ENCODE data around the gene AGTRAP. TPM values are rescaled to one million over a fixed set of nuclear protein-coding genes. Genes with fewer than 3 reads are reported as not detected.
A peak's percentile ranks its signal among the peaks of the same experiment; 100 is the strongest.

AGTRAP gene
- total and polyA plus RNA-seq, 9 of the 15 experiments (the other 6 are each of a cell fraction or from before 2014, with no cell fraction given) = 26.8 to 105 (median 57.5) TPM

DNA sequence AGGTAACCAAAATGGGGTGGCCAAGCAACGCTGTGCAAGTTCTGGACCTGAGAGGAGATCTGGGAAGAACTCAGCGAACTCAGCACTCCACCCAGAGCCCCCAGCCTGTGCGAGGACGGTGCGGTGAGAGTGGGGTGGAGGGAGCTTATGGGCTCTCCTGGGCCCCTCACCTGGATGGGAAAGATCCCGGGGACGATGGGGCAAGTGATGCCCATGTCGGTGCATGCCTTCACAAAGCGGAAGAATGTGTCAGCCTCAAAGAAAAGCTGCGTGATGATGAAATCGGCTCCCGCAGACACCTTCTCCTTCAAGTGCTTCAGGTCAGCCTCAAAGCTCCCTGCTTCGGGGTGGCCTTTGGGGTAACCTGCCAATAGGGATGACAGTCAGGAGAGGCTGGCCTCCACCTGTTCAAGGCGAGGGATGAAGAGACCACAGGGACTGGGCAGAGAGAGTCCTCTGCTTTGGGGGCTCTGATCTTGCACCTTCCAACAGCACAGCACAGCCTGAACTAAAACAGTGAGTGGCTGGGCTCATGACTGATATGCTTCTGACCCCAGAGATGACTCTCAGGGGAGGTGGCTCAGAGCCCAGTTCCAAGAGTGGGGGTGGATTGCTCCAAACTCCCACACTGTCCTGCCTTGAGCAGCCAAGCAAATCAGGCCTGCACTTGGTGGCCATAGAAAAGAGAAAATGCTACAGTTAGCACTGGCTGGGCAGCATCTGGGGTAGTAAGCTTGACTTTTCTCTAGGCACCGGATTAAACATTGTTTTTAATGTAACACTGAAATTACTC lies 60.3 kb downstream of the AGTRAP start (continued):
- TF ChIP-seq, protein P1, sequence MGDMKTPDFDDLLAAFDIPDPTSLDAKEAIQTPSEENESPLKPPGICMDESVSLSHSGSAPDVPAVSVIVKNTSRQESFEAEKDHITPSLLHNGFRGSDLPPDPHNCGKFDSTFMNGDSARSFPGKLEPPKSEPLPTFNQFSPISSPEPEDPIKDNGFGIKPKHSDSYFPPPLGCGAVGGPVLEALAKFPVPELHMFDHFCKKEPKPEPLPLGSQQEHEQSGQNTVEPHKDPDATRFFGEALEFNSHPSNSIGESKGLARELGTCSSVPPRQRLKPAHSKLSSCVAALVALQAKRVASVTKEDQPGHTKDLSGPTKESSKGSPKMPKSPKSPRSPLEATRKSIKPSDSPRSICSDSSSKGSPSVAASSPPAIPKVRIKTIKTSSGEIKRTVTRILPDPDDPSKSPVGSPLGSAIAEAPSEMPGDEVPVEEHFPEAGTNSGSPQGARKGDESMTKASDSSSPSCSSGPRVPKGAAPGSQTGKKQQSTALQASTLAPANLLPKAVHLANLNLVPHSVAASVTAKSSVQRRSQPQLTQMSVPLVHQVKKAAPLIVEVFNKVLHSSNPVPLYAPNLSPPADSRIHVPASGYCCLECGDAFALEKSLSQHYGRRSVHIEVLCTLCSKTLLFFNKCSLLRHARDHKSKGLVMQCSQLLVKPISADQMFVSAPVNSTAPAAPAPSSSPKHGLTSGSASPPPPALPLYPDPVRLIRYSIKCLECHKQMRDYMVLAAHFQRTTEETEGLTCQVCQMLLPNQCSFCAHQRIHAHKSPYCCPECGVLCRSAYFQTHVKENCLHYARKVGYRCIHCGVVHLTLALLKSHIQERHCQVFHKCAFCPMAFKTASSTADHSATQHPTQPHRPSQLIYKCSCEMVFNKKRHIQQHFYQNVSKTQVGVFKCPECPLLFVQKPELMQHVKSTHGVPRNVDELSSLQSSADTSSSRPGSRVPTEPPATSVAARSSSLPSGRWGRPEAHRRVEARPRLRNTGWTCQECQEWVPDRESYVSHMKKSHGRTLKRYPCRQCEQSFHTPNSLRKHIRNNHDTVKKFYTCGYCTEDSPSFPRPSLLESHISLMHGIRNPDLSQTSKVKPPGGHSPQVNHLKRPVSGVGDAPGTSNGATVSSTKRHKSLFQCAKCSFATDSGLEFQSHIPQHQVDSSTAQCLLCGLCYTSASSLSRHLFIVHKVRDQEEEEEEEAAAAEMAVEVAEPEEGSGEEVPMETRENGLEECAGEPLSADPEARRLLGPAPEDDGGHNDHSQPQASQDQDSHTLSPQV (IDR thresholded peaks at IDR 0.05) = no peak
- TF ChIP-seq CEBPB (tag; IDR thresholded peaks at IDR 0.05) = peak; percentile 88
- TF ChIP-seq SP1 (CRISPR knock-in tag; IDR thresholded peaks at IDR 0.05) = peak; percentile 67; the same call in 1 of the 2 replicates
- peak; percentile 79 for TF ChIP-seq SUPT5H (IDR thresholded peaks at IDR 0.05)
- TF ChIP-seq SOX6 (IDR thresholded peaks at IDR 0.05) = no peak; the same call in 1 of the 2 replicates
- peak; percentile 60 for TF ChIP-seq MEIS2 (IDR thresholded peaks at IDR 0.05; ENCODE audit: partially characterized antibody)
- TF ChIP-seq, protein P2, sequence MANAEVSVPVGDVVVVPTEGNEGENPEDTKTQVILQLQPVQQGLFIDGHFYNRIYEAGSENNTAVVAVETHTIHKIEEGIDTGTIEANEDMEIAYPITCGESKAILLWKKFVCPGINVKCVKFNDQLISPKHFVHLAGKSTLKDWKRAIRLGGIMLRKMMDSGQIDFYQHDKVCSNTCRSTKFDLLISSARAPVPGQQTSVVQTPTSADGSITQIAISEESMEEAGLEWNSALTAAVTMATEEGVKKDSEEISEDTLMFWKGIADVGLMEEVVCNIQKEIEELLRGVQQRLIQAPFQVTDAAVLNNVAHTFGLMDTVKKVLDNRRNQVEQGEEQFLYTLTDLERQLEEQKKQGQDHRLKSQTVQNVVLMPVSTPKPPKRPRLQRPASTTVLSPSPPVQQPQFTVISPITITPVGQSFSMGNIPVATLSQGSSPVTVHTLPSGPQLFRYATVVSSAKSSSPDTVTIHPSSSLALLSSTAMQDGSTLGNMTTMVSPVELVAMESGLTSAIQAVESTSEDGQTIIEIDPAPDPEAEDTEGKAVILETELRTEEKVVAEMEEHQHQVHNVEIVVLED (CRISPR knock-in tag; IDR thresholded peaks at IDR 0.05) = peak; percentile 42; the same call in 1 of the 2 replicates
- 0 out of 2 replicates have a peak, but pooled peaks have one; percentile 1 for TF ChIP-seq KAT7 (CRISPR knock-in tag; IDR thresholded peaks at IDR 0.05; ENCODE audit: borderline replicate concordance)
- TF ChIP-seq ZEB2 (IDR thresholded peaks at IDR 0.05) = peak; percentile 35; the same call in 1 of the 2 replicates
- TF ChIP-seq, protein P3, sequence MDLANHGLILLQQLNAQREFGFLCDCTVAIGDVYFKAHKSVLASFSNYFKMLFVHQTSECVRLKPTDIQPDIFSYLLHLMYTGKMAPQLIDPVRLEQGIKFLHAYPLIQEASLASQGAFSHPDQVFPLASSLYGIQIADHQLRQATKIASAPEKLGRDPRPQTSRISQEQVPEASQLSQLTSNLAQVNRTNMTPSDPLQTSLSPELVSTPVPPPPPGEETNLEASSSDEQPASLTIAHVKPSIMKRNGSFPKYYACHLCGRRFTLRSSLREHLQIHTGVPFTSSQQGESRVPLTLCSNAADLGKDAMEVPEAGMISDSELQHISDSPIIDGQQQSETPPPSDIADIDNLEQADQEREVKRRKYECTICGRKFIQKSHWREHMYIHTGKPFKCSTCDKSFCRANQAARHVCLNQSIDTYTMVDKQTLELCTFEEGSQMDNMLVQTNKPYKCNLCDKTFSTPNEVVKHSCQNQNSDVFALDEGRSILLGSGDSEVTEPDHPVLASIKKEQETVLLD (IDR thresholded peaks at IDR 0.05) = peak; percentile 41; the same call in 1 of the 2 replicates
- TF ChIP-seq FOXJ3 (CRISPR knock-in tag; IDR thresholded peaks at IDR 0.05) = no peak
- TF ChIP-seq RAD21 (CRISPR knock-in tag; conservative IDR thresholded peaks at IDR 0.05 in 1 of 2, IDR thresholded peaks at IDR 0.05 in 1 of 2) = peak in 1 of 2 experiments; percentile 18; a peak in 1 of 4 replicates
- TF ChIP-seq, protein P4, sequence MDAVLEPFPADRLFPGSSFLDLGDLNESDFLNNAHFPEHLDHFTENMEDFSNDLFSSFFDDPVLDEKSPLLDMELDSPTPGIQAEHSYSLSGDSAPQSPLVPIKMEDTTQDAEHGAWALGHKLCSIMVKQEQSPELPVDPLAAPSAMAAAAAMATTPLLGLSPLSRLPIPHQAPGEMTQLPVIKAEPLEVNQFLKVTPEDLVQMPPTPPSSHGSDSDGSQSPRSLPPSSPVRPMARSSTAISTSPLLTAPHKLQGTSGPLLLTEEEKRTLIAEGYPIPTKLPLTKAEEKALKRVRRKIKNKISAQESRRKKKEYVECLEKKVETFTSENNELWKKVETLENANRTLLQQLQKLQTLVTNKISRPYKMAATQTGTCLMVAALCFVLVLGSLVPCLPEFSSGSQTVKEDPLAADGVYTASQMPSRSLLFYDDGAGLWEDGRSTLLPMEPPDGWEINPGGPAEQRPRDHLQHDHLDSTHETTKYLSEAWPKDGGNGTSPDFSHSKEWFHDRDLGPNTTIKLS (IDR thresholded peaks at IDR 0.05; ENCODE audit: borderline replicate concordance, low read depth) = peak; percentile 42; the same call in 1 of the 2 replicates
- TF ChIP-seq TEAD2 (tag; IDR thresholded peaks at IDR 0.05) = no peak; the same call in 1 of the 2 replicates
- no peak for TF ChIP-seq BMI1 (IDR thresholded peaks at IDR 0.05; ENCODE audit: low read length)
- TF ChIP-seq ZNF507 (tag; conservative IDR thresholded peaks at IDR 0.05) = no peak
- no peak for TF ChIP-seq FOXA1 (IDR thresholded peaks at IDR 0.05; ENCODE audit: borderline replicate concordance)
- TF ChIP-seq NR2C1 (IDR thresholded peaks at IDR 0.05) = no peak
- peak; percentile 66 for TF ChIP-seq NR2C1 (tag; IDR thresholded peaks at IDR 0.05)
- peak; percentile 83; the same call in 1 of the 2 replicates for TF ChIP-seq BRD4 (IDR thresholded peaks at IDR 0.05)
